Vagina (tissue), 2 donors: ENCODE measurements around the gene GAD1. TPM values are rescaled to one million over a fixed set of nuclear protein-coding genes. Genes with fewer than 3 reads are reported as not detected.
A peak's percentile ranks its signal among the peaks of the same experiment; 100 is the strongest.

Experiments
- DNase-seq, 2 donors: peaks; one replicate each; pipeline ENCODE4 v3.0.0-alpha.2; 2017; ENCODE audit errors: extremely low spot score in 2 of 2
- H3K27ac ChIP-seq: fragments of 200-600 bp; sonication (generic); one replicate; pipeline ENCODE4 v1.5.1; 2019
- H3K27me3 ChIP-seq: fragments of 200-600 bp; sonication (generic); one replicate; pipeline ENCODE4 v1.5.1; 2019
- H3K36me3 ChIP-seq, 2 donors: fragments of 200-600 bp; sonication (generic); one replicate each; pipeline ENCODE4 v1.5.1; 2017 to 2019
- H3K4me1 ChIP-seq: fragments of 200-600 bp; sonication (generic); one replicate; pipeline ENCODE4 v1.5.1; 2019
- H3K4me3 ChIP-seq, 2 donors: fragments of 200-600 bp; sonication (generic); 1 replicate in 1 of 2; 2 replicates in 1 of 2; pipeline ENCODE4 v1.5.1; 2016 to 2019
- H3K9me3 ChIP-seq: fragments of 200-600 bp; sonication (generic); one replicate; pipeline ENCODE4 v1.5.1; 2019
- CTCF ChIP-seq, 3 experiments: fragments of 450-650 bp in 2 of 3; fragments of 200-600 bp in 1 of 3; sonication (generic) in 1 of 3; IDR thresholded peaks; one replicate each; pipeline ENCODE4 v1.5.1; 2017 to 2019; ENCODE audit warnings: antibody characterized with exemption in 3 of 3, mild to moderate bottlenecking in 2 of 3, moderate library complexity in 2 of 3
- POLR2A ChIP-seq, 2 donors: fragments of 450-650 bp; IDR thresholded peaks; one replicate each; pipeline ENCODE4 v1.6.1; 2017; ENCODE audit warnings: antibody characterized with exemption in 2 of 2, mild to moderate bottlenecking in 2 of 2, moderate library complexity in 2 of 2
- POLR2AphosphoS5 ChIP-seq, 2 donors: sonication (generic); formaldehyde crosslinking; IDR thresholded peaks; one replicate each; pipeline ENCODE4 v1.9.0; 2017; ENCODE audit warnings: antibody characterized with exemption in 2 of 2, mild to moderate bottlenecking in 2 of 2, low read depth in 1 of 2; ENCODE audit not compliant: insufficient read depth in 1 of 2
- intact Hi-C: fragments of 100-400 bp; cut with DNase I; formaldehyde crosslinking; loops from one replicate; pipeline ENCODE4 v1.15.1; 2023
- total RNA-seq: library from RNA; depleted of rRNA; stranded (reverse); fragments of >200 nt; gene quantifications from one replicate; pipeline ENCODE4 v1.2.3, GENCODE V29; 2016

The GAD1 gene
- not detected for total RNA-seq

- H3K27me3 ChIP-seq: peaks cover 52% of the 10 kb centered on the region
- H3K9me3 ChIP-seq: no peaks in the 10 kb centered on the region
- no peaks in the 10 kb centered on the region for H3K36me3 ChIP-seq
- TF ChIP-seq POLR2A (IDR thresholded peaks at IDR 0.05): no peak
- peak in 1 of 2 donors; percentile 9 for TF ChIP-seq POLR2AphosphoS5 (IDR thresholded peaks at IDR 0.05; ENCODE audit: insufficient read depth in 1 of 2, low read depth in 1 of 2)
- no peak for TF ChIP-seq CTCF (IDR thresholded peaks at IDR 0.05)
- peak within 1 kb of the TSS; percentile 34 to 41 for H3K4me3 ChIP-seq
- intact Hi-C loops: loop anchor here (10.0 kb wide), 3 partner anchors 102 to 442 kb away; partner anchors contain the start of gene SP5
- H3K4me1 ChIP-seq: peaks cover 66% of the 10 kb centered on the region
- H3K27ac ChIP-seq: no peak within 1 kb of the TSS
- DNase-seq: no peak
These were observed at the start of gene GAD1 for GRCh38 chr2:170816504-170817092. Gene GAD1 (plus strand): TSS chr2:170816887. CDS start chr2:170818592, 1,705 bp downstream.

- Histone ChIP-seq H3K4me1 (no peaks in the 10 kb centered on the region), H3K27ac (peak within 1 kb of the TSS; percentile 55), H3K9me3 (no peaks in the 10 kb centered on the region), H3K4me3 (peak within 1 kb of the TSS; percentile 55 to 86), H3K27me3 (no peaks in the 10 kb centered on the region), H3K36me3 (no peaks in the 10 kb centered on the region)
- TF ChIP-seq POLR2A (IDR thresholded peaks at IDR 0.05) (no peak), POLR2AphosphoS5 (IDR thresholded peaks at IDR 0.05; ENCODE audit: insufficient read depth in 1 of 2, low read depth in 1 of 2) (peak in 1 of 2 donors; percentile 11), CTCF (IDR thresholded peaks at IDR 0.05) (no peak)
- peak in 1 of 2 donors; percentile 90 for DNase-seq
- intact Hi-C loops: no loop called here
These were observed 46.6 kb upstream of the GAD1 start, which contains the start of gene ERICH2 for GRCh38 chr2:170770008-170770605. Gene ERICH2 (plus strand): TSS chr2:170770378. CDS start chr2:170770682, 304 bp downstream.

GRCh38 chr2:170770606-170771420, 45.9 kb upstream of the GAD1 start:
- H3K27ac ChIP-seq: peak overlapping the region; percentile 55
- intact Hi-C loops: no loop called here
- H3K27me3 ChIP-seq: no peaks in the 10 kb centered on the region
- no peaks in the 10 kb centered on the region for H3K9me3 ChIP-seq
- TF ChIP-seq POLR2AphosphoS5 (IDR thresholded peaks at IDR 0.05; ENCODE audit: insufficient read depth in 1 of 2, low read depth in 1 of 2): peak in 1 of 2 donors; percentile 39
- TF ChIP-seq POLR2A (IDR thresholded peaks at IDR 0.05): no peak
- no peaks in the 10 kb centered on the region for H3K36me3 ChIP-seq
- DNase-seq: no peak
- peak overlapping the region; percentile 55 to 86 for H3K4me3 ChIP-seq
- no peaks in the 10 kb centered on the region for H3K4me1 ChIP-seq

- no peaks in the 10 kb centered on the region for H3K36me3 ChIP-seq
- no peak for TF ChIP-seq CTCF (IDR thresholded peaks at IDR 0.05)
- no peak for TF ChIP-seq POLR2A (IDR thresholded peaks at IDR 0.05)
- no peak for TF ChIP-seq POLR2AphosphoS5 (IDR thresholded peaks at IDR 0.05; ENCODE audit: insufficient read depth in 1 of 2, low read depth in 1 of 2)
- H3K4me1 ChIP-seq: no peaks in the 10 kb centered on the region
- DNase-seq: no peak
- H3K4me3 ChIP-seq: peak overlapping the region; percentile 55 to 86
- H3K9me3 ChIP-seq: no peaks in the 10 kb centered on the region
- H3K27ac ChIP-seq: peak overlapping the region; percentile 55
- intact Hi-C loops: no loop called here
- no peaks in the 10 kb centered on the region for H3K27me3 ChIP-seq
These were observed 45.2 kb upstream of the GAD1 start for GRCh38 chr2:170771421-170771937.

GRCh38 chr2:170772295-170772694, 44.4 kb upstream of the GAD1 start:
- H3K9me3 ChIP-seq: no peaks in the 10 kb centered on the region
- no peak for TF ChIP-seq POLR2A (IDR thresholded peaks at IDR 0.05)
- TF ChIP-seq POLR2AphosphoS5 (IDR thresholded peaks at IDR 0.05; ENCODE audit: insufficient read depth in 1 of 2, low read depth in 1 of 2): no peak
- no peak for TF ChIP-seq CTCF (IDR thresholded peaks at IDR 0.05)
- H3K36me3 ChIP-seq: no peaks in the 10 kb centered on the region
- H3K27me3 ChIP-seq: no peaks in the 10 kb centered on the region
- H3K4me3 ChIP-seq: no peak overlapping the region
- no peaks in the 10 kb centered on the region for H3K4me1 ChIP-seq
- H3K27ac ChIP-seq: no peak overlapping the region
- DNase-seq: no peak
- intact Hi-C loops: no loop called here
